Measurements from ENCODE around the gene KLK10.

GRCh38 chr19:51024924-51025323 is 5.4 kb upstream of the KLK10 start:
- TF ChIP-seq, protein P1, sequence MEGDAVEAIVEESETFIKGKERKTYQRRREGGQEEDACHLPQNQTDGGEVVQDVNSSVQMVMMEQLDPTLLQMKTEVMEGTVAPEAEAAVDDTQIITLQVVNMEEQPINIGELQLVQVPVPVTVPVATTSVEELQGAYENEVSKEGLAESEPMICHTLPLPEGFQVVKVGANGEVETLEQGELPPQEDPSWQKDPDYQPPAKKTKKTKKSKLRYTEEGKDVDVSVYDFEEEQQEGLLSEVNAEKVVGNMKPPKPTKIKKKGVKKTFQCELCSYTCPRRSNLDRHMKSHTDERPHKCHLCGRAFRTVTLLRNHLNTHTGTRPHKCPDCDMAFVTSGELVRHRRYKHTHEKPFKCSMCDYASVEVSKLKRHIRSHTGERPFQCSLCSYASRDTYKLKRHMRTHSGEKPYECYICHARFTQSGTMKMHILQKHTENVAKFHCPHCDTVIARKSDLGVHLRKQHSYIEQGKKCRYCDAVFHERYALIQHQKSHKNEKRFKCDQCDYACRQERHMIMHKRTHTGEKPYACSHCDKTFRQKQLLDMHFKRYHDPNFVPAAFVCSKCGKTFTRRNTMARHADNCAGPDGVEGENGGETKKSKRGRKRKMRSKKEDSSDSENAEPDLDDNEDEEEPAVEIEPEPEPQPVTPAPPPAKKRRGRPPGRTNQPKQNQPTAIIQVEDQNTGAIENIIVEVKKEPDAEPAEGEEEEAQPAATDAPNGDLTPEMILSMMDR (IDR thresholded peaks at IDR 0.05 in 4 of 5, conservative IDR thresholded peaks at IDR 0.05 in 1 of 5): no peak
- TF ChIP-seq POLR2A (IDR thresholded peaks at IDR 0.05): no peak
